Endothelial cell (in vitro differentiated cells): Measurements from ENCODE around the gene FIBCD1. TPM values are rescaled to one million over a fixed set of nuclear protein-coding genes. Genes with fewer than 3 reads are reported as not detected.
A peak's percentile ranks its signal among the peaks of the same experiment; 100 is the strongest.

ENCODE experiments used
- DNase-seq: peaks from one replicate; pipeline ENCODE4 v3.0.0; 2021; ENCODE audit warnings: low spot score
- H3K27ac Mint-ChIP-seq: one replicate; pipeline ENCODE4 v1.8.0; 2021; ENCODE audit warnings: mixed read lengths, inconsistent platforms; ENCODE audit not compliant: unreplicated experiment
- H3K27me3 Mint-ChIP-seq: one replicate; pipeline ENCODE4 v1.8.0; 2021; ENCODE audit warnings: mild to moderate bottlenecking, moderate library complexity, mixed read lengths, inconsistent platforms; ENCODE audit not compliant: unreplicated experiment
- H3K36me3 Mint-ChIP-seq: one replicate; pipeline ENCODE4 v1.8.0; 2021; ENCODE audit warnings: mild to moderate bottlenecking, low read depth, mixed read lengths, inconsistent platforms; ENCODE audit not compliant: unreplicated experiment
- H3K4me1 Mint-ChIP-seq: one replicate; pipeline ENCODE4 v1.8.0; 2021; ENCODE audit warnings: mild to moderate bottlenecking, mixed read lengths, inconsistent platforms; ENCODE audit not compliant: unreplicated experiment
- H3K4me3 Mint-ChIP-seq: one replicate; pipeline ENCODE4 v1.8.0; 2021; ENCODE audit warnings: mild to moderate bottlenecking, mixed read lengths, inconsistent platforms; ENCODE audit not compliant: unreplicated experiment
- H3K9me3 Mint-ChIP-seq: one replicate; pipeline ENCODE4 v1.8.0; 2021; ENCODE audit warnings: mixed read lengths, inconsistent platforms; ENCODE audit not compliant: unreplicated experiment
- total RNA-seq: library from RNA; stranded (reverse); fragmentation: NEBNext Ultra II Directional; extraction: Animal tissue kit (Norgen Biotek cat#: 25700); gene quantifications from one replicate; pipeline ENCODE4 v1.2.1, GENCODE V29; 2021; ENCODE audit not compliant: unreplicated experiment
- TF ChIP-seq, protein P1 (sequence below): fragments of 200-600 bp; sonication (generic); IDR thresholded peaks from one replicate; pipeline ENCODE4 v1.5.0; 2021; ENCODE audit warnings: antibody characterized with exemption; ENCODE audit not compliant: unreplicated experiment

FIBCD1 gene
- total RNA-seq, 1 donor from 2014 or later = 0.33 TPM

DNA sequence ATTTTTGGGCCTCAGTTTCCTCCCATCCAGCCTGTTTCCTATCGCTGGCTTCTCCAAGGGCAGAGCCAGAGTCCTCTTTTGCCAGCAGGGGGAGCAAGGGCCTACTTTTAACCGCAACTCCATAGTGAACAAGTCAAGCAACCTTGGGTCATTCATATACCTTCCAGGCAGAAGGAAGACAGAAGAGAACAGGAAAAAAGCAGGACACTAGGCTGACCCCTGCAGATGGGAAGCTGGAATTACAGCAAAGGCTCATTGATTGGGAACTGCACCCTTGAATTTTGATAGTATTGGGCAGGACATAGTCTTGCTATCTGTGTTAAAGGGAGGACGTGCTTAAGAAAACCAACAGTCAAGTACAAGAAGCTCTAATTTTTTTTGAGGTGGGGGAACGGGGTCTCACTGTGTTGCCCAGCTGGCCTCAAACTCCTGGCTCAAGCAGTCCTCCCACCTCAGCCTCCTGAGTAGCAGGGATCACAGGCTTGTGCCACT is 72.5 kb downstream of the FIBCD1 start:
- Mint-ChIP-seq H3K27me3 (peaks cover 3% of the 10 kb centered on the region), H3K36me3 (peaks cover 12% of the 10 kb centered on the region), H3K4me3 (no peak overlapping the region), H3K27ac (no peak overlapping the region), H3K4me1 (peaks cover 15% of the 10 kb centered on the region), H3K9me3 (no peaks in the 10 kb centered on the region)
- TF ChIP-seq, protein P1, sequence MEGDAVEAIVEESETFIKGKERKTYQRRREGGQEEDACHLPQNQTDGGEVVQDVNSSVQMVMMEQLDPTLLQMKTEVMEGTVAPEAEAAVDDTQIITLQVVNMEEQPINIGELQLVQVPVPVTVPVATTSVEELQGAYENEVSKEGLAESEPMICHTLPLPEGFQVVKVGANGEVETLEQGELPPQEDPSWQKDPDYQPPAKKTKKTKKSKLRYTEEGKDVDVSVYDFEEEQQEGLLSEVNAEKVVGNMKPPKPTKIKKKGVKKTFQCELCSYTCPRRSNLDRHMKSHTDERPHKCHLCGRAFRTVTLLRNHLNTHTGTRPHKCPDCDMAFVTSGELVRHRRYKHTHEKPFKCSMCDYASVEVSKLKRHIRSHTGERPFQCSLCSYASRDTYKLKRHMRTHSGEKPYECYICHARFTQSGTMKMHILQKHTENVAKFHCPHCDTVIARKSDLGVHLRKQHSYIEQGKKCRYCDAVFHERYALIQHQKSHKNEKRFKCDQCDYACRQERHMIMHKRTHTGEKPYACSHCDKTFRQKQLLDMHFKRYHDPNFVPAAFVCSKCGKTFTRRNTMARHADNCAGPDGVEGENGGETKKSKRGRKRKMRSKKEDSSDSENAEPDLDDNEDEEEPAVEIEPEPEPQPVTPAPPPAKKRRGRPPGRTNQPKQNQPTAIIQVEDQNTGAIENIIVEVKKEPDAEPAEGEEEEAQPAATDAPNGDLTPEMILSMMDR = peak; percentile 93
- peak; percentile 85 for DNase-seq

DNA sequence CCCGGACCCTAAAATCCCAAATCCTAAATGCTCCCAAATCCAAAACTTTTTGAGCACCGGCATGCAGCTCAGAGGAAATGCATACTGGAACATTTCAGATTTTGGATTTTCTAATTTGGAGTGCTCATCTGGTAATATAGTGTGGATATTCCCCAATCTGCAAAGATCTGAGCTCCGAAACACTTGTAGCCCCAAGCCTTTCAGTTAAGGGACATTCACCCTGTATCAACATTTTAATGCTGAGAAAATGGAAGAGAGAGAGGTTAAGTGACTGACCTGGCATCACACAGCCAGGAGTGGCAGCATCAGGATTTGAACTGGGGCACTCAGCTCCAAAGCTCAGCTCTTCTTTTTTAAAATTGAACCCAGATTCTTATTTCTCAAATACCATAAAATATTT is 73.1 kb downstream of the FIBCD1 start:
- no peaks in the 10 kb centered on the region for H3K9me3 Mint-ChIP-seq
- no peak overlapping the region for H3K4me3 Mint-ChIP-seq
- no peak overlapping the region for H3K27ac Mint-ChIP-seq
- H3K27me3 Mint-ChIP-seq = peaks cover 3% of the 10 kb centered on the region
- H3K4me1 Mint-ChIP-seq = peaks cover 19% of the 10 kb centered on the region
- peaks cover 12% of the 10 kb centered on the region for H3K36me3 Mint-ChIP-seq
- DNase-seq = no peak
- TF ChIP-seq, protein P1 = no peak

DNA sequence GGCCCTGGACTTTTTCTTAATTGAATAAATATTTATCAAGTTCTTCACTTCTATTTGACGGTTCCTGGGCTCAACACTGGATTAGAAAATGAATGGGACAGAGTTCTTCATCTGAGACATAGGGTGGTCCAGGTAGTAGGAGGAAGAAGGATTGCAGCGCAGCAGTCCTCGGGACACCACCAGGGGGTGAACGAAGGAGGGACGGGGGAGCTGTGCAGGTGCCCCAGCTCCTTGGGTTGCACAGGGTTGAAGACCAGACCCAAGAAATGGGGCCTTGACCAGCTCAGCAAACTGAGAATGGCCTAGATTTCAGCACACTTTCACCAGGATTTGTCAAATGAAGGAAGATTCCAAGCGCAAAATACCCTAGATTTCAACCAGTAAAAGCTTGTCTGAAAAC is 74.5 kb downstream of the FIBCD1 start:
- TF ChIP-seq, protein P1 = no peak
- no peak for DNase-seq
- Mint-ChIP-seq H3K36me3 (peaks cover 21% of the 10 kb centered on the region), H3K4me3 (no peak overlapping the region), H3K27ac (no peak overlapping the region), H3K27me3 (peaks cover 3% of the 10 kb centered on the region), H3K4me1 (peaks cover 30% of the 10 kb centered on the region), H3K9me3 (no peaks in the 10 kb centered on the region)

DNA sequence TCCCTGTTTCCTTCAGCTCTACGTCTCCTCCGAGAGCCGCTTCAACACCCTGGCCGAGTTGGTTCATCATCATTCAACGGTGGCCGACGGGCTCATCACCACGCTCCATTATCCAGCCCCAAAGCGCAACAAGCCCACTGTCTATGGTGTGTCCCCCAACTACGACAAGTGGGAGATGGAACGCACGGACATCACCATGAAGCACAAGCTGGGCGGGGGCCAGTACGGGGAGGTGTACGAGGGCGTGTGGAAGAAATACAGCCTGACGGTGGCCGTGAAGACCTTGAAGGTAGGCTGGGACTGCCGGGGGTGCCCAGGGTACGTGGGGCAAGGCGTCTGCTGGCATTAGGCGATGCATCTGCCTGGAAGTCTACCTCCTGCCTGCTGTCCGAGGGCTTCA is 76.3 kb downstream of the FIBCD1 start:
- H3K27ac Mint-ChIP-seq = no peak overlapping the region
- H3K9me3 Mint-ChIP-seq = no peaks in the 10 kb centered on the region
- peaks cover 21% of the 10 kb centered on the region for H3K36me3 Mint-ChIP-seq
- H3K27me3 Mint-ChIP-seq = peaks cover 3% of the 10 kb centered on the region
- TF ChIP-seq, protein P1 = no peak
- H3K4me3 Mint-ChIP-seq = no peak overlapping the region
- peaks cover 34% of the 10 kb centered on the region for H3K4me1 Mint-ChIP-seq
- no peak for DNase-seq

DNA sequence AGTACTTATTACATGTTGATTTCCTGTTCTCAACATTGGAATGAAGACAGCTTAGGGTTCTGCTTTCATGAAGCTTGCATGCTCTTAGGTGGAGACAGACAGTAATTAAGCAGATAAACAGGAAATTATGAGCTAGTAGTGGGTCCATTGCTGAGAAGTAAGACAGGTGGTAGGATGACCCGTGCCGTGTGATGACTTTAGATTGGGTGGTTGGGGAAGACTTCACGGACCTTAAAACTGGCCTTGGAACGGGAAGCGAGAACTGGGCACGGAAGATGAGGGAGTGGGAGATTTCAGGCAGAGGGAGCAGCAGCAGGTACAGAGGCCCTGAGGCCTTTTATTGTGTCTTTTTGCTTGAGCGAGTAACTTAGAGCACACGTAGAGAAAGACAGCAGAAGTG is 76.8 kb downstream of the FIBCD1 start:
- Mint-ChIP-seq H3K4me3 (no peak overlapping the region), H3K4me1 (peaks cover 34% of the 10 kb centered on the region)

More for the DNA sequence above, 76.8 kb downstream of the FIBCD1 start:
- DNase-seq = no peak
- peaks cover 3% of the 10 kb centered on the region for H3K27me3 Mint-ChIP-seq
- no peak overlapping the region for H3K27ac Mint-ChIP-seq
- H3K36me3 Mint-ChIP-seq = peaks cover 24% of the 10 kb centered on the region
- TF ChIP-seq, protein P1 = no peak
- H3K9me3 Mint-ChIP-seq = no peaks in the 10 kb centered on the region
